Stimulated activated CD4-positive, alpha-beta T cell treated with anti-CD3 and anti-CD28 coated beads, Interleukin-1b, Interleukin-23, amount 100 ng/mL, for 4 hours (primary cell): ENCODE measurements around the gene RNU11.
"Not testable (repeated sequence)": the region's sequence is repeated elsewhere in the genome, so short reads cannot be mapped to it uniquely, and the experiment has no call there.

ENCODE experiments used
- DNase-seq, 2 donors: peaks; one replicate each; pipeline ENCODE4 v3.0.0-alpha.2; 2020; ENCODE audit warnings: low read depth in 2 of 2

The RNU11 gene

DNA sequence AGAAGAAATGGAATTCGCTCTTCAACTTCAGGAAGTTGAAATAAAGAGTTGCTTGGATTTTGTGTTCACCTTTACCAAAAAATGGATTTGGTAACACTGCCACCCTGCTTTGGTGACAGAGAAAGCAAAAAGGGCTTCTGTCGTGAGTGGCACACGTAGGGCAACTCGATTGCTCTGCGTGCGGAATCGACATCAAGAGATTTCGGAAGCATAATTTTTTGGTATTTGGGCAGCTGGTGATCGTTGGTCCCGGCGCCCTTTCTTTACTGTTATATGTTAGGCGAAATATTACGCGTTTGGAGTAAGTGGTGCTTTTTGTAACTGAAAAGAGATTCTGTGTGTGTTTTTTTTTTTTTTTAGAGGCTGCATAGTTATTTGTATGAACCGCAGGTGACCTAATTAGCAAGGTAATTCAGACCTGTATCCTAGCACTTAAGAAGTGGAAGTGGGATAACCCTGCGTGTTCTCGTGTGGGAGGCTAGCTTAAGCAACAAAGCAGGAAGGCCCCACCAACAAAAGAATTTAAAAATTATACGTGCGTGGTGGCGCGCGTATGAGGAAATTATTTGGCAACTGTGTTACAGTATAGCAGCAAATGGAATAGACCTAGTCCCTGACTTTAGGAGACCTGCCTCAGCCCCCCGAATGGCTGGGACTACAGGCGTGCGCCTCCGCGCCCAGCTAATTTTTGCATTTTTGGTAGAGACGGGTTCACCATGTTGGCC is at the start of gene RNU11:
TSS of gene RNU11 (plus strand) at position 127 of the 725 bp plus-strand sequence.
- DNase-seq, result peak; percentile 73 to 90

DNA sequence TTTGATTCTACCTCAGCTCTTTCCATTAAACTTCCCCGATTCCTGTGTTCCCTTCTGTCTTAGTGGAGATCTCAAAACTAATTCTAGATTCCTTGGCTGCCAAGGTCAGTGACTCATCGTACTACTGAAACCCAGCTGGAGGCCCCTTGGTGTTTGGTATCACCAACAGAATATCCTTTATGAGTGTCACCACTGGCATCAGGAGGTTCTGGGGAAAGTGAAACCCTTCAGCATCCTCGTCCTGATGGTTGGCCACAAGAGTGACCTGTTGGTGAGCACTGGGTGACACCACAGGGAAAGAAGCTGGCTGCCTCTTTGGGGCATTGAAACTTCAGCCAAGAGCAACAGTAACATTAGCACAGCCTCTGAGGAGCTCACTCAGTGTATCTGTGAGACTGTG is 46.7 kb upstream of the RNU11 start:
- no peak for DNase-seq

DNA sequence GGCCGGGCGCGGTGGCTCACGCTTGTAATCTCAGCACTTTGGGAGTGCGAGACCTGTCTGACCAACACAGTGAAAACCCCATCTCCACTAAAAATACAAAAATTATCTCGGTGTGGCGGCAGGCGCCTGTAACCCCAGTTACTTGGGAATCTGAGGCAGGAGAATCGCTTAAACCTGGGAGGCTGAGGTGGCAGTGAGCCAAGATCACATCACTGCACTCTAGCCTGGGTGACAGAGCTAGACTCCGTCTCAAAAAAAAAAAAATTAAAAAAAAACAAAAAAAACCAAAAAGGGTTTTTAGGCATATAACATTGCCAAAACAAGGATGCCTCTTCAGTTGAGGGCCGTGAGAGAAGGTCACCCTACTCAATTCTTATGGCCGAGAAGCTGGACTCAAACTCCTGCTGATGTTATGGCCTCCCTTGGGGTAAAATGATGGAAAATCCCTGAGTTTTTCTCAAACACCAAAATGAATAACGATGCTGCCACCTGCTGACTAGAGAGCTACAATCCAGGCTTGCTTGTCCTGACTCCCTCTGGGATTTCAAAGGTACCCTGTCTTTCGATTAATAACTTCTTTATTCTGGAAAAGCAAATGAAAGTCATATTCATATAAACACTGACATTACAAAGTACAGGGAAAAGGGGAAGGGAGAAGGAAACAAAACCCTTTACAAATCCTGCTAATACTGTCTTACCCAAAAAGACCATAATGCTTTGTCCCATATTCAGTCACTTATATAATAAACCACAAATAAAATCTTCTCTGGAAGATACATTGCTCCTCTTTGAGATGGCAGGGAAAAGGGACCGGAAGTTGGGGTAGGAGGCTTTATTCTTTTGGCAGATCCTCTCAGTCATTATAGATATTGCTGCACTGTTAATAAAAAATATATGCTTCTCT is 45.6 kb upstream of the RNU11 start:
- DNase-seq, result no peak

DNA sequence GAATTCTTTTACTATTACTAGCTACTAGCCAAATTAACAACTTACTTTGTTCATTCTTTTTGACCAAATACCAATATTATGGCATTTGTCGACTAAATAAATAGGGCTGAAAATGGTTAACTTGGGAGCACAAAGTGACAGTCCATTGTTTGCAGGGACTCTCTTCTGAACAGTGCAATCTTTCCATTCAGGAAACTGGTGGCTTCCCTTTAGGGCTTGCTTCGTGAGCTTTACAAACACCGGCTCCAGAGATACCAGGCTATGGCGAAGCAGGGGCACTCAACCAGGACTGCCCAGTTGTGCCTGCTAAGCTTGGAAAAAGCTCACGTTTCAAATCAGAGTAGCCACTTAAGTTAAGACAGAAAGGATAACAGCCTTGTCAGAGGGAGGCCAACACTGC is 44.0 kb upstream of the RNU11 start:
- DNase-seq, result no peak

DNA sequence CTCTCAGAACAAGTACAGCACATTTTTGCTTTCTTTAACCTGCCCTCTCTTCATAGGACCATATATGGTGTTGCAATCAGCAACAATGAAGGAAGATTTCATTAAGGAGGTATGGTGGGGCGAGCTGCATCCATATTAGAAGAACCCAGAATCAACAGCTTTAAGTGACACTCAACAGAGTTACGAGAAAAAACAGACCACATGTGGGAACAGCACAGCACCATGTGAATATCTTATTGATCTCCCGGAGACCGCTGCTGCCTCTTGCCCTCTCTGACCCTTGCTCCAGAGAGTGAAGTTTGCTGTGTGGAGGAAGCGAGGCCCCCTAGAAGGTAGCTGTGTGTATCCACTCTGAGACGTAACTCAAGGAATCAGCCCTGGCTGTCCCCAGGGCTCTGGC is 43.4 kb upstream of the RNU11 start:
- no peak for DNase-seq

DNA sequence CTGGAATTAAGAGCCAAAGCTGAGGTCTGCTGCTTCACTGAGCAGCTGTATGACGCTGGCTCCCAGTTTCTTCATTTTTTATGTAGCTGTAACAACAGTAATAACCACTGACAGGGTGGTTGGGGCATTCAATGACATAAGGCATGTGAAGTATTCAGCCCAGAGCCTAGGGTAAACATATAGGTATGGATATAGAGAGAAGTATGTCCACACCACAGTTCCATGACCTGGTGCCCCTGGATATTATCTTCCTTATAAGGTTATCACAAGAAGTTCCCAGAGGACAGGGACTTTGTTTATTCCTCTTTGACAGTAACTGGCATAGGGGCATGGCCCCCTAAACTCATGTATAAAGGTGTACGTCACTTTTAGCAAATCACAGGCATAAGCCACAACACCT is 41.6 kb upstream of the RNU11 start:
- DNase-seq, result no peak

DNA sequence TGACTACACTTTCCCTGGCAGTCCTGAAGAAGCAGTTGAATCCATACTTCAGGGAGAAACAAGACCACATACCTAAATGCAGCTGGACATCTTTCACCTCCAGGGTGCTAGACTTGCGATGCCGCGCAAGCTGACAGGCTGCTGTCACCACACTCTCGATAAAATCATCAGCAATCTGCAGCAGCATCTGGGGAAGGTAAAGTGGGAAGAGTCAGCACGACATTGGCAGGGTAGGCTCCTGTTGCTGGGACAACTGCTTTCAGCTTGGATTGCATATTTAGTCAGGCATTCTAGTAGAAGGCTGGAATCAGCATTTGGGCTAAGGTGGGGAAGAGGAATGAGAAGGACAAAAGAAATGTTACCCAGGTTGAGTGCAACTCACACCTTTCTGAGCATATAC is 35.2 kb upstream of the RNU11 start:
- DNase-seq, result no peak

DNA sequence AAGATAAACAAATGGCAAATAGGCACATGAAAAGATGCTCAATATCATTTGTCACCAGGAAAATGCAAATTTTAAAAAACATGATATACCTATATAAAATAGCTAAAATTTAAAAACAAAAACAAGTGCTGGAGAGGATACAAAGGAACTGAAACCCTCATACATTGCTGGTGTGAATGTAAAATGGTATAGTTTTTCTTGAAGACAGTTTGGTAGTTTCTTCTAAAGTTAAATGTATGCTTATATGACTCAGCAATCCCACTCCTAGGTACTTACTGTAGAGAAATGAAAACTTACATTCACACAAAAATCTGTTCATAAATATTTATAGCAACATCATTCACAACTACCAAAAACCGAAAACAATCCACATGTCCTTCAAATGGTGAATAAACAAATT is 16.7 kb upstream of the RNU11 start:
- DNase-seq, result no peak

DNA sequence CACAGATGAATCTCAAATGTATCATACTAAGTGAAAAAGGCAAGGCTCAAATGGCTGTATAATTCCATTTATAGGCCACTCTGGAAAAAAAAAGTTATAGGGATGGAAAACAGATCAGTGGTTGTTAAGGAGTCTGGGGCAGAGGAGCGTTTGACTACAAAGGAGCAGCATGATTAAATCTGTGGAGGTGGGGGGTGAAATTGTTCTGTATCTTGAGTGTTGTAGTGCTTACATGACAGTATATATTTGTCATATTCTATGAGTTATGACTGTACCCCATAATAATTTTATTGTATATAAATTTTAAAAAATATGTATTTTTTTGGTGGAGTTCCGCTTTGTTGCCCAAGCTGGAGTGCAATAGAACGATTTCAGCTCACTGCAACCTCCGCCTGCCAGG is 15.8 kb upstream of the RNU11 start:
- no peak for DNase-seq

DNA sequence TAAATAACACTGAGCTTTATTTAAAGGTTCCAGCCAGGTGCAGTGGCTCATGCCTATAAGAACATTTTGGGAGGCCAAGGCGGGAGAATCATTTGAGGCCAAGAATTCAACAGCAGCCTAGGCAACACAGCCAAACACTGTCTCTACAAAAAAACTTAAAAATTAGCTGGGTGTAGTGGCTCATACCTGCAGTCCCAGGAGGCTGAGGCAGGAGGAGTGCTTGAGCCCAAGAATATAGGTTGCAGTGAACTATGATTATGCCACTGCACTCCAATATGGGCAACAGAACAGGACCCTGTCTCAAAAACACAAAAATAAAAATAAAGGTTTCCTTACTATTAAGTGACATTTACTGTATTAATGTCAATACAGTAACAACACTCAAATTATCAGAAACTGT is 7.6 kb upstream of the RNU11 start:
- no peak for DNase-seq

DNA sequence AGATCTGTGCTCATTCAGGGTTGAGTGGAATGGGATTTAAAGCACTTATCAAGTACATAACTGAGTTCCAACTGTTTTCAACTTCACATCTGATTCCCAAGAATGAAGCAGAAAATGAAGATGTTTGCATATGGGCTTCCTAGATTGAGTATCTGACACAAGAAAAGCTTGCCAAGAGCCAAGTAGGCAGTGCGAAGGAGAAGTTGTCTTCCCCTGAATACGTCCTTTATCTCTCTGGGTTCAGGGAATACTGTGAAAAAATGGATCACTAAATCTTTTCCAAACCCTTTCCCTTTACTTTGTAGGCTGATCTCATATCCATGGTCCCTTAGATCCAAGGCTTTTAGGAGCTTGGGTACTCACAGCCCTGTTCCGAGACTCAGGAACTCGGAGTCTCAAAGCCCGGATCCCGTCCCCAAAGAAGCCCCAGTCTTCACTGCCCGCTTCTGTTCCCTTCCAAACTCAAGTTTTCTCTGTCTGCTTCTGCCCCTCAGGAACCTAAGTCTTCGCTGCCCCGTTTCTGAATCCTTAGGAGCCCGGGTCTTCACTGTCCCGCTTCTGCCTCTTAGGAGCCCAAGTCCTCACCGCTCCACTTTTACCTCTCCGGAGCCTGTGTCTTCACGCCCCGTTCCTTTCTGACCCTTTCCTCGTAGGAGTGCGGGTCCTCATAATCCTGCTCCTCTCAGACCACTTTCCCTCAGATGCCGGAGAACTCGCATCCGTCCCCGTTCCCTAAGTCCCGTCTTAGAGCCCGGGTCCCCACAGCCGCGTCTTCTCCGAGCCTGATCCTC is 6.1 kb upstream of the RNU11 start:
- DNase-seq, result no peak

DNA sequence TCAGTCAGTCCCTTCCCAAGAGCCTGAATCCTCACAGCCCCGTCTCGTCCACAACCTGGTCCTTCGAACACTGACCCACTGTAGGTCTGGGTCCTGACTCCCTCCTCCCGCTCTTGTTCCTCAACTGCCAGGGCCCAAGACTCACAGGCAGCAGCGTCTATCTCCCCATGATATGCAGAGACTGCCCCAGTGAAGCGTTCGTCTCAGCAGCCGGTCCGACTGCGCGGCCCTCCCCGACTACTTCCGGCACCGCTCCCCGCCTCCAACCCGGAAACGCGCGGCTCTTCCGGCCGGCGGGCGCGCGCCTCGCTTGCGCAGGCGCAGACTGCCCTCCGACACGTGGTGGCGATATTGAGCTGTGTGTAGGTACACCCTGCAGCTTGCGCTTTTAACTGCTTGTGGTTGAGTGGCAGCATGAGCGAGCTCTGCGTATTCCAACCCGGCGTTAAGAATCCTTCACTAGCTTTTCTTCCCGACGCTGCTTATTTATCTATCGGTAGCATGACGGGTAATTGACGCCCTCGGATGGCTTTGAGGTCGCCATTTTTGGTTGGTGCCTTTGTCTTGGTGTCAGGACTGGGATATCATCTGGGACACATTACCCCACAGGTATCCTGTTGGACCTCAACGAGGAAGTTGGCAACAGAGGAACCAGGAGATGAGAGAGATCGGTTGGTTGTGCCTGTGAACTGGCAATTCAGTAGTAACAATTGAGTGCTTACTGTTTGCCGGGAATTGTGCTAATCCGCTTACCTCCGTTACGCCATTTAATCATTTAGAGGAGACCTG is 5.4 kb upstream of the RNU11 start, which contains the start of gene TAF12:
TSS of gene TAF12 (minus strand) at position 221 of the 789 bp plus-strand sequence. CDS start 20,986 bp downstream, outside the sequence.
- DNase-seq, result peak; percentile 85 to 89

DNA sequence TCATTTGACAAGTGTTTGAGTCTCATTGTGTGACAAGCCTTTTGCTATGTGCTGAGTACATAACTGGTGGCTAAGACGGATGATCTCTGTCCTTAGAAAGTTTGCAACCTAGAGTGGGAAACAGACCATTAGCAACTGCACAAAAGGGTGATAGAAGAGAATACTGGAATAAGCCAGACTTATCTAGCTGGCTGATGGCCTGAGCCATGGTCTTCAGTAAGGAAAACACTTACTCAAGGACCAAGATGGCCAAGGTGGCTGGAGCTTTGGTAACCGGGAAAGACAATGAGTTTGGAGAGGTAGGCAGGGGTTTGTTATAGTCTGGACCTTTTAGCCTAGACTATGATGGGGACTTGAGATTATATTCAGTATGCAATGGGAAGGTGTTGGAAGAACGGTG is 3.9 kb upstream of the RNU11 start:
- no peak for DNase-seq

DNA sequence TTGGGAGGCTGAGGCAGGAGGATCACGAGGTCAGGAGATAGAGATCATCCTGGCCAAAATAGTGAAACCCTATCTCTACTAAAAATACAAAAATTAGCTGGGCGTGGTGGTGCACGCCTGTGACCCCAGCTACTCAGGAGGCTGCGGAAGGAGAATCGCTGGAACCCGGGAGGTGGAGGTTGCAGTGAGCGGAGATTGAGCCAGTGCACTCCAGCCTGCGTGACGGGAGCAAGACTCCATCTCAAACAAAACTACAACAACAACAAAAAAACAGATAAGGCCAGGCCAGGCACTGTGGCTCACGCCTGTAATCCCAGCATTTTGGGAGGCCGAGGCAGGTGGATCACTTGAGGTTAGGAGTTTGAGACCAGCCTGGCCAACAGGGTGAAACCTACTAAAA is 3.0 kb upstream of the RNU11 start:
- not testable (repeated sequence) for DNase-seq

DNA sequence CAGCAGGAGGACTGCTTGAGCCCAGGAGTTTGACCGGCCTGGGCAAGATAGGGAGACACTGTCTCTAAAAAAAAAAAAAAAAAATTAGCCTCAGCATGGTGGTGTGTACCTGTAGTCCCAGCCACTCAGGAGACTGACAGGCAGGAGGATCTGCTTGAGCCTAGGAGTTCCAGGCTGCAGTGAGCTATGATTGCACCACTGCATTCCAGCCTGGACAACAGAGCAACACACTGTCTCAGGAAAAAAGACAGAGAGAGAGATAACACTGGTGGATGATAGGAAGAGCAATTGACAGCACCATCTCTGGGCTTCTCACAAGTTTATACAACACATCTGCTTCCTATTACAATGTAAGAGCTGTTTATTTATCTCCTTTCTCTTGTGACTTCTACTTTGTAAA is 2.4 kb upstream of the RNU11 start:
- DNase-seq, result no peak

DNA sequence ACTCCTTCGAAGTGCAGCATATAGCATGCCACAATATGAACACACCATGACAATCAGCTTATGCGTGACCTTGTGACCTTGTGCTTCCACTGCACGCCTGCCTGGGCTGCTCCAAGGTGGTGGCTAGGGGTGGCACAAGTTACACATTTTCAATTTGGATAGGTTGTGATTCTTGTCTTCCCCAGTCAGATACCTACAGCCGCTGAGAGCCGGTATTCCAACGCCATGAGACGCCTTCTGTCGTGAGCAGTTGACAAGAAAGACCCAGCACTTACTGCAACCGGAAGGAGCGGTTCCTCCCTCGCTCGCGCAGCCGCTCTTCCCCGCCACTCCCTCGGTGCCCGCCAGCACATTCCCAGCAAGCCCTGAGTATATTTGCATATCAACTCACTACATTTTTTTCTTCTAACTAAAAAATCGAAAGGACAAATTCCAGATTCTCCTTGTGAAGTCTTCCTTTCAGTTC is 359 bp upstream of the RNU11 start:
- DNase-seq, result peak; percentile 77 to 81

DNA sequence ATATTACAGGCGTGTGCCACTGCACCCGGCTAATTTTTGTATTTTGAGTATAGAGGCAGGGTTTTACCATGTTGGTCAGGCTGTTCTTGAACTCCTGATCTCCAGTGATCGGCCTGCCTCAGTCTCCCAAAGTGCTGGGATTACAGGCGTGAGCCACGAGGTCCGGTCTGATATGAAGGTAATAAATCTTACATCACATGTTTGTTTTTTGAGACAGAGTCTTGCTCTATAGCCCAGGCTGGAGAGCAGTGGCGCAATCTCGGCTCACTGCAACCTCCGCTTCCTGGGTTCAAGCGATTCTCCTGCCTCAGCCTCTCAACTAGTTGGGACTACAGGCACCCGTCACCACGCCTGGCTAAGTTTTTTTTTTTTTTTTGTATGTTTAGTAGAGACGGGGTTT is 4.7 kb downstream of the RNU11 start:
- DNase-seq, result not testable (repeated sequence)

DNA sequence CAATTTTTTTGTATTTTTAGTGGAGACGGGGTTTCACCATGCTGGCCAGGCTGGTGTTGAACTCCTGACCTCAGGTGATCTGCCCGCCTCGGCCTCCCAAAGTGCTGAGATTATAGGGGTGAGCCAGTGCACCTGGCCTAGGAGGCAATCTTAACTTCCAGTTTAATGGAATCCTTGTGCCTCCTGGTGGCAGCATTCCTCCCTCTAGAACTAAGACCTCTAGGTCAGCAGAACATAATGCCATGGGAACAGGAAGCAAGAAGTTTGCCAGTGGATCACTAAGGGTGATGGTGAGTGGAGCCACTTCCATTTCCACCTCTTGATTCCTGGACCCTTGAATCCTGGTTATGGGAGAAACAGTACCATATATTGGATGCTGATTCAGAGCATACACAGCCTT is 5.5 kb downstream of the RNU11 start:
- DNase-seq, result not testable (repeated sequence)

DNA sequence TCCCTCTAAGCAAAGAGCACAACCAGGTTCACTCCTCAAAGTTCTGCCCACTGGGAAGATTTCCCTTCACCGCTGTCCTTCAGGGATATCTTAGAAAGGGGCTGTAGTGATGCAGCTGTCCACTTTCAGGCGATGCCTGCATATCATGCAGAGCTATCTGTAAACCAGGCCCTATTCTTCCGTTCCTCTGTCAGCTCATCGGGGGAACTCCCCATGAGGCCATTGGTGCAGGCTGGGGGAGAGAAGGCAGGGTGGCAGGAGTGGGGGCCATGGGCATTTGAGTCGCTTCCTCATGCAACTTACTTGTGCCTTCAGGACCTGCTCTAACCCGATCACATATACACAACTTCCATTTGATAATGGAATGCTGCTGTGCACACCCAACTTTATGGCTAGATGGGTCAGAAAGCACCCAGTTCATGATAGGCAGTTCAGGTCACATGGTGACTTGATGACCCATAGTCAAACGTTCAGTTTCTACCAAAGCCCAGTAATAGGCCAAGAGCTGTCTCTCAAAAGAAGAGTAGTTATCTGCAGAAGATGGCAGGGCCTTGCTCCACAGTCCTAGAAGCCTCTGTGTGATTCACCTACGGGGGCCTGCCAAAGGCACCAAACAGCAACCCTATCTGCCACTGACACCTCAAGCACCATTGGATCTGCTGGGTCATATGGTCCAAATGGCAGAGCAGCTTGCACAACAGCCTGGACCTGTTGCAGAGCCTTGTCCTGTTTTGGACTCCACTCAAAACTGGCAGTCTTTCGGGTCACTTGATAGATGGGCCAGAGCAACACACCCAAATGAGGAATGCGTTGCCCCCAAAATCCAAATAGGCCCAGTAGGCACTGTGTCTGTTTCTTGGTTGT is 7.3 kb downstream of the RNU11 start:
- not testable (repeated sequence) for DNase-seq

DNA sequence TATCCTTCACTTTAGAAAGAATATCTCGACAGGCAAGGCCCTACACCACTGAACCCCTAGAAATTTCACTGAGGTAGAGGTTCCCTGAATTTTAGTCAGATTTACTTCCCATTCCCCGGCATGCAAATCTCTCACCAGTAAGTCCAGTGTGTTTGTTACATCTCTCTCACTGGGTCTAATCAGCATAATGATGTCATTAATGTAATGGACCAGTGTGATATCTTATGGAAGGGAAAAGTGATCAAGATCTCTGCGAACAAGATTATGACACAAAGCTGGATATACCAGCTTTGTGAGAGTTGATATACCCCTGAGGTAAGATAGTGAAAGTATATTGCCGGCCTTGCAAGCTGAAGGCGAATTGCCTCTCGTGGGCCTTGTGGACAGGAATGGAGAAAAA is 7.9 kb downstream of the RNU11 start:
- no peak for DNase-seq
